Activated T-helper 1 cell treated with anti-CD3 and anti-CD28 coated beads, Interleukin-12 subunit alpha, Interleukin-12 subunit beta, Interleukin-2, Interleukin-4 antibody, amounts not matched to agents 30 ng/mL and 10 ng/mL and 1 ng/mL, durations not matched to agents 14 hours and 24 hours and 36 hours (primary cell): Measurements from ENCODE around the gene SMARCC2. TPM values are rescaled to one million over a fixed set of nuclear protein-coding genes. Genes with fewer than 3 reads are reported as not detected.
"Not testable (repeated sequence)": the region's sequence is repeated elsewhere in the genome, so short reads cannot be mapped to it uniquely, and the experiment has no call there.

Experiments used
- DNase-seq: peaks from one replicate; pipeline ENCODE4 v3.0.0; 2021; ENCODE audit warnings: low spot score
- H3K27ac Mint-ChIP-seq: one replicate; pipeline ENCODE4 v1.8.0; 2021; ENCODE audit warnings: mild to moderate bottlenecking, mixed read lengths
- H3K27me3 Mint-ChIP-seq: one replicate; pipeline ENCODE4 v1.8.0; 2022; ENCODE audit warnings: mild to moderate bottlenecking, moderate library complexity, mixed read lengths; ENCODE audit not compliant: insufficient read depth
- H3K36me3 Mint-ChIP-seq: one replicate; pipeline ENCODE4 v1.8.0; 2021; ENCODE audit warnings: low read depth, mixed read lengths
- H3K4me1 Mint-ChIP-seq: one replicate; pipeline ENCODE4 v1.8.0; 2021; ENCODE audit warnings: low read depth, mixed read lengths
- H3K4me3 Mint-ChIP-seq: one replicate; pipeline ENCODE4 v1.8.0; 2021; ENCODE audit warnings: mild to moderate bottlenecking, moderate library complexity, mixed read lengths
- H3K9me3 Mint-ChIP-seq: one replicate; pipeline ENCODE4 v1.8.0; 2021; ENCODE audit warnings: mixed read lengths
- intact Hi-C: fragments of 100-400 bp; cut with micrococcal nuclease; formaldehyde crosslinking; loops from one replicate; pipeline ENCODE4 v1.15.1; 2024
- total RNA-seq: library from RNA; stranded (reverse); gene quantifications from 2 replicates; pipeline ENCODE4 v1.2.3, GENCODE V29; 2022

The SMARCC2 gene
- total RNA-seq, 1 donor from 2014 or later: 132 TPM

DNA sequence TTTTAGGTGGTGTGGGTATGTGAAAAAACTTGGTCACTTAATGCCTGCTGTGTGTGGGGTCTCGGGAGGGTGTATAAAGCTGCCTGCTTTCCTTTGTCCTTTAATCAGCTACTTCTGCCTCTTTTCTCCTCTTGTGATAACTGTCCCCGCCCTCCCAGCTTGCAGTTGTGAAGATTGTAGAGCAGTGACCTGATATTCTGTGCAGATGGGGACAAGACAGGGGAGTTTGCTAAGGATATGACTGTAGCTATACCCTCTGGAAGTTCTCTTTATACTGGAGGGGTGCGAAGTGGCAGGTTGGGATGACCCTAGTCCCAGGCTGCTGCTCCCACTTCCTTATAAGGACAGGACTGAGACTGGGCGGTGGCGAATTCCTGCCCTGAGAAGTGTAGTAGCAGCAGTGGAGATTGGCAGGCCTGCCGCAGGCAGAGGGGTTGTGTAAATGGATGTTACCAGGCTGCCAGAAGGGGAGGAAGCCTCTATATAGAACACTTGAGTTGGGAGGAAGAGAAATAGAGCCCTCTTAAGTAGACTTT, 30.3 kb downstream of the SMARCC2 start:
- intact Hi-C loops: loop anchor here (1.0 to 10.0 kb wide), 5 partner anchors 29 to 526 kb away; partner anchors contain the start of genes PTGES3, RPS26 and ZC3H10
- H3K27ac Mint-ChIP-seq: peak overlapping the region; percentile 93
- DNase-seq: no peak

GRCh38 chr12:56158029-56158925, 31.0 kb downstream of the SMARCC2 start, which contains the start of gene MYL6:
MYL6 (plus strand) TSS chr12:56158359; CDS start chr12:56158402, 43 bp downstream.
- H3K4me3 Mint-ChIP-seq: peak within 1 kb of the TSS; percentile 97
- peak within 1 kb of the TSS; percentile 93 for H3K27ac Mint-ChIP-seq
- H3K9me3 Mint-ChIP-seq: no peaks in the 10 kb centered on the region
- peak; percentile 90 for DNase-seq
- peaks cover 57% of the 10 kb centered on the region for H3K36me3 Mint-ChIP-seq
- peaks cover 49% of the 10 kb centered on the region for H3K4me1 Mint-ChIP-seq
- no peaks in the 10 kb centered on the region for H3K27me3 Mint-ChIP-seq
- intact Hi-C loops: loop anchor here (1.0 to 10.0 kb wide), 5 partner anchors 30 to 527 kb away; partner anchors contain the start of genes PTGES3, RPS26 and ZC3H10

More for the DNA sequence above, 30.3 kb downstream of the SMARCC2 start:
- H3K4me1 Mint-ChIP-seq: peaks cover 48% of the 10 kb centered on the region
- H3K4me3 Mint-ChIP-seq: peak overlapping the region; percentile 97
- no peaks in the 10 kb centered on the region for H3K27me3 Mint-ChIP-seq
- no peaks in the 10 kb centered on the region for H3K9me3 Mint-ChIP-seq
- peaks cover 64% of the 10 kb centered on the region for H3K36me3 Mint-ChIP-seq

DNA sequence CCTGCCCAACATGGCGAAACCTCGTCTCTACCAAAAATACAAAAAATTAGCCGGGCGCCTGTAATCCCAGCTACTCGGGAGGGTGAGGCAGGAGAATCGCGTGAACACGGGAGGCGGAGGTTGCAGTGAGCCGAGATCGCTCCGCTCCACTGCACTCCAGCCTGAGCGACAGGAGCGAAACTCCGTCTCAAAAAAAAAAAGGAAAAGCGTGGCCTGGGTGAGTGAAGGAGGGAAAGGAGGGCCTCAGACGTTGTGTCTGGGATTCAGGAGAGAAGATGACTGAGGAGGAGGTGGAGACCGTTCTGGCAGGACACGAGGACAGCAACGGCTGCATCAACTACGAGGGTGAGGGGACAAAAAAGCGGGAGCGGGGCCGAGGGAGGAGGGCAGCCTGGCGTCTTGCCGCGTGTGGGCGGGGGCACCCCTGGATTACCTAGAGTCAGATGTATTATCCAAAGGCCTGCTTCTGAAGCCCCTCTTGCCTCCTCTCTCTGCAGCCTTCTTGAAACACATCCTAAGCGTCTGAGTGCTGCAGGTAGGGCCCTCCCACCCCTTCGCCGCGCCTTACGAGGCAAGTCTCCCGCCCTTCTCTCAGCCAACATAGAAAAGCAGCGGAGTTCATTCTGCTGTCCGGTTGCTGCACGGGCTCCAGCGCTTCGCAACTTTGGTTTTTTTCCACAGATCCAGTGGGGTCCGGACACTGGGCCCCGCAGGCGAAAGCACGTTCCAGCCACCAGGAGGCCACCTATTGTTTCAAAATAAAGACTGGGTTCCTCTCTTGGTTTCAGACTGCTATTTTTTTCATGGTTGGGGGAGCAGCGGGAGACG, 31.9 kb downstream of the SMARCC2 start:
- Mint-ChIP-seq H3K4me3 (peak overlapping the region; percentile 97), H3K36me3 (peaks cover 53% of the 10 kb centered on the region), H3K27me3 (no peaks in the 10 kb centered on the region), H3K9me3 (no peaks in the 10 kb centered on the region), H3K27ac (peak overlapping the region; percentile 93), H3K4me1 (peaks cover 54% of the 10 kb centered on the region)
- DNase-seq: peak; percentile 37
- intact Hi-C loops: loop anchor here (1.0 to 10.0 kb wide), 5 partner anchors 31 to 527 kb away; partner anchors contain the start of genes PTGES3, RPS26 and ZC3H10

- peaks cover 54% of the 10 kb centered on the region for H3K4me1 Mint-ChIP-seq
Measured at GRCh38 chr12:56156464-56157200, 32.7 kb downstream of the SMARCC2 start.

GRCh38 chr12:56155256-56155845, 33.9 kb downstream of the SMARCC2 start:
- H3K27ac Mint-ChIP-seq: peak overlapping the region; percentile 52
- no peaks in the 10 kb centered on the region for H3K27me3 Mint-ChIP-seq
- H3K4me3 Mint-ChIP-seq: peak overlapping the region; percentile 36
- peaks cover 54% of the 10 kb centered on the region for H3K4me1 Mint-ChIP-seq
- H3K36me3 Mint-ChIP-seq: peaks cover 35% of the 10 kb centered on the region
- no peak for DNase-seq
- intact Hi-C loops: loop anchor here (10.0 kb wide), 1 partner anchor 529 kb away; the partner anchor contains the start of gene PTGES3
- H3K9me3 Mint-ChIP-seq: no peaks in the 10 kb centered on the region

More at GRCh38 chr12:56156464-56157200, 32.7 kb downstream of the SMARCC2 start:
- peak overlapping the region; percentile 93 for H3K27ac Mint-ChIP-seq
- H3K27me3 Mint-ChIP-seq, DNase-seq, H3K9me3 Mint-ChIP-seq: not testable (repeated sequence)
- H3K4me3 Mint-ChIP-seq: peak overlapping the region; percentile 97
- H3K36me3 Mint-ChIP-seq: peaks cover 46% of the 10 kb centered on the region
- intact Hi-C loops: loop anchor here (10.0 kb wide), 1 partner anchor 528 kb away; the partner anchor contains the start of gene PTGES3

GRCh38 chr12:56154818-56155217, 34.5 kb downstream of the SMARCC2 start:
- peaks cover 53% of the 10 kb centered on the region for H3K4me1 Mint-ChIP-seq

DNA sequence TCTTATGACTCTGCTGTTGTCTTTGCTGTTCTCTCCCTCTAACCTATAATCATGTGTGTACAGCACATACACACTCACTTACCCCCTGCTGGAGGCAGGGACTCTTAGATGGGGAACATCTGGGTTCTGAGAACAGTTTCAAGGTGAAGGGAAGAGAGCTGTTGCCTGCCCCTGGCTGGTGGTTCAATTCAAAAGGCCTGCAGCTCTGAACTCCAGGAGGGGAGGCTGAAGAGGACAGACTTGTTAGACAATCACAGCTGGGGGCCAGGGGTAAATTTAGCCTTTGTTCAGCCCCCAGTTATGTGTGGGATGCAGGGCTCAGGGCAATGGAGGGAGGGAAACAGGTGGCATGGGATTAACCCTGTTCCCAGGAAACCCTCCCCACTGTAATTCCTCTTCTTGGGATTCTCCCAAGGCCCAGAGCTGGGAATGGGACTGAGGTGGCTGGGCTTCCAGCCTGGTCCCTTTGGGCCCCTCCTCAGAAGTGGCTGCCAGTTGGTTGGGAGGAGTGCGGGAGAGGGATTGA, 35.0 kb downstream of the SMARCC2 start:
- H3K27ac Mint-ChIP-seq: no peak overlapping the region
- peaks cover 25% of the 10 kb centered on the region for H3K36me3 Mint-ChIP-seq
- no peaks in the 10 kb centered on the region for H3K27me3 Mint-ChIP-seq
- no peak for DNase-seq
- no peaks in the 10 kb centered on the region for H3K9me3 Mint-ChIP-seq
- H3K4me3 Mint-ChIP-seq: no peak overlapping the region
- peaks cover 48% of the 10 kb centered on the region for H3K4me1 Mint-ChIP-seq
- intact Hi-C loops: loop anchor here (5.0 to 10.0 kb wide), 3 partner anchors 493 to 1393 kb away; partner anchors contain the start of genes ATP5F1B, DCTN2 and PTGES3

More at GRCh38 chr12:56154818-56155217, 34.5 kb downstream of the SMARCC2 start:
- H3K27me3 Mint-ChIP-seq: no peaks in the 10 kb centered on the region
- intact Hi-C loops: loop anchor here (5.0 to 10.0 kb wide), 3 partner anchors 492 to 1392 kb away; partner anchors contain the start of genes ATP5F1B, DCTN2 and PTGES3
- H3K27ac Mint-ChIP-seq: no peak overlapping the region
- DNase-seq: no peak
- no peaks in the 10 kb centered on the region for H3K9me3 Mint-ChIP-seq
- H3K36me3 Mint-ChIP-seq: peaks cover 30% of the 10 kb centered on the region
- H3K4me3 Mint-ChIP-seq: peak overlapping the region; percentile 36

- H3K4me3 Mint-ChIP-seq: peak overlapping the region; percentile 88
- H3K4me1 Mint-ChIP-seq: peaks cover 42% of the 10 kb centered on the region
- no peak for DNase-seq
- H3K27ac Mint-ChIP-seq: peak overlapping the region; percentile 99
- no peaks in the 10 kb centered on the region for H3K9me3 Mint-ChIP-seq
- intact Hi-C loops: loop anchor here (2.0 to 10.0 kb wide), 5 partner anchors 107 to 1394 kb away; partner anchors contain the start of genes ATP5F1B, DCTN2 and PTGES3
- H3K27me3 Mint-ChIP-seq: no peaks in the 10 kb centered on the region
- H3K36me3 Mint-ChIP-seq: peaks cover 19% of the 10 kb centered on the region
Measured at GRCh38 chr12:56153678-56154065, 35.6 kb downstream of the SMARCC2 start.

GRCh38 chr12:56152756-56153677, 36.3 kb downstream of the SMARCC2 start:
- peak overlapping the region; percentile 88 for H3K4me3 Mint-ChIP-seq
- no peaks in the 10 kb centered on the region for H3K27me3 Mint-ChIP-seq
- no peak for DNase-seq
- peaks cover 16% of the 10 kb centered on the region for H3K36me3 Mint-ChIP-seq
- H3K27ac Mint-ChIP-seq: peak overlapping the region; percentile 99
- intact Hi-C loops: loop anchor here (1.0 to 10.0 kb wide), 12 partner anchors 7 to 1394 kb away; partner anchors contain the start of genes ATP5F1B, DCTN2, ESYT1 and PA2G4
- H3K4me1 Mint-ChIP-seq: peaks cover 42% of the 10 kb centered on the region
- H3K9me3 Mint-ChIP-seq: no peaks in the 10 kb centered on the region

DNA sequence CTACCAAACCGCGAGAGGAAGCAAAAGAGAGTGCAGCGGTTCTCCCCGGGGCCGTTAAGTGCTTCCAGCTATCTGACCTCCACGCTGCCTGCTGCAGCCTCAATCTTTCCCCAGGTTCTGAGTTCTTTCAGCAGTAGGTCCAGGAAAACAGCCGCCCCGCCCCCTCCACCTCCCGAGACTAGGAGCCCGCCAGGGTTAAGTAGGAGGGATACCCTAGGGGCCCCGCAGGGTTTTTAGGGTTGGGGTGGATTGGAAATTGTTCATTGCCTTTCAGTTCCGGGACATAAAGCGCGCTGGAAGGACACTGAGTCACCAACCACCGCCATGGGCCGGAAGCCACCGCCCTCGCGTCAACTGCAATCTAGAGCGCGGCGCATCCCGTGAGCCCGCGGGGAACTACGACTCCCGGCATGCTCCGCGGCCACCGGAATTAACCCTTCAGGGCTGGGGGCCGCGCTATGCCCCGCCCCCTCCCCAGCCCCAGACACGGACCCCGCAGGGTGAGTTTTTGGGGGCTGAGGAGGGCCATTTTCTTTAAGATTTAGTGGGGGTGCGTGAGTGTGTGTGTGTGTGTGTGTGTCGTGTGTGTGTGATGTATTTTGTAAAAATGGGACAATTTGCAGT, 37.0 kb downstream of the SMARCC2 start, which contains the start of gene MYL6B:
MYL6B (plus strand) TSS at position 456 of the 624 bp plus-strand sequence. CDS start 1,332 bp downstream, outside the sequence.
- Mint-ChIP-seq H3K9me3 (no peaks in the 10 kb centered on the region), H3K27me3 (no peaks in the 10 kb centered on the region), H3K36me3 (peaks cover 14% of the 10 kb centered on the region), H3K27ac (peak within 1 kb of the TSS; percentile 99), H3K4me1 (peaks cover 36% of the 10 kb centered on the region), H3K4me3 (peak within 1 kb of the TSS; percentile 88)
- intact Hi-C loops: loop anchor here (1.0 to 10.0 kb wide), 12 partner anchors 8 to 1395 kb away; partner anchors contain the start of genes ATP5F1B, DCTN2, ESYT1 and PA2G4
- DNase-seq: peak; percentile 92
